Upper lobe of right lung (tissue), 1 donor: ENCODE results near the gene RNF152. TPM values are rescaled to one million over a fixed set of nuclear protein-coding genes. Genes with fewer than 3 reads are reported as not detected.

Source experiments
- ATAC-seq: fragments of 200-7000 bp; cut with Tn5 transposase; one replicate; pipeline ENCODE4 v1.9.1; 2020; ENCODE audit warnings: mild to moderate bottlenecking, moderate library complexity
- DNase-seq: peaks from one replicate; pipeline ENCODE4 v3.0.0-alpha.2; 2020
- H3K27ac ChIP-seq: fragments of 200-600 bp; one replicate; pipeline ENCODE4 v1.8.0; 2022
- H3K27me3 ChIP-seq: fragments of 200-600 bp; one replicate; pipeline ENCODE4 v1.8.0; 2022; ENCODE audit warnings: mild to moderate bottlenecking
- H3K36me3 ChIP-seq: fragments of 200-600 bp; one replicate; pipeline ENCODE4 v1.8.0; 2022
- H3K4me1 ChIP-seq: fragments of 200-600 bp; one replicate; pipeline ENCODE4 v1.8.0; 2022
- H3K4me3 ChIP-seq: fragments of 200-600 bp; one replicate; pipeline ENCODE4 v1.8.0; 2022; ENCODE audit warnings: mild to moderate bottlenecking
- H3K9me3 ChIP-seq: fragments of 200-600 bp; one replicate; pipeline ENCODE4 v1.8.0; 2022
- intact Hi-C: fragments of 100-400 bp; cut with DNase I; formaldehyde crosslinking; loops from one replicate; pipeline ENCODE4 v1.11.0; 2022
- total RNA-seq: library from RNA; stranded (reverse); fragmentation: NEBNext Ultra II Directional; extraction: Animal tissue kit (Norgen Biotek cat#: 25700); gene quantifications from one replicate; pipeline ENCODE4 v1.2.1, GENCODE V29; 2021
- TF ChIP-seq, protein P1 (sequence below): fragments of 200-600 bp; IDR thresholded peaks from one replicate; pipeline ENCODE4 v1.8.0; 2022; ENCODE audit warnings: antibody characterized with exemption
- donor health status: DM: no; HTN: yes; CAD: no; lungs with severe emphysema.

The RNF152 gene
- total RNA-seq, 1 donor from 2014 or later = 21.2 TPM

DNA sequence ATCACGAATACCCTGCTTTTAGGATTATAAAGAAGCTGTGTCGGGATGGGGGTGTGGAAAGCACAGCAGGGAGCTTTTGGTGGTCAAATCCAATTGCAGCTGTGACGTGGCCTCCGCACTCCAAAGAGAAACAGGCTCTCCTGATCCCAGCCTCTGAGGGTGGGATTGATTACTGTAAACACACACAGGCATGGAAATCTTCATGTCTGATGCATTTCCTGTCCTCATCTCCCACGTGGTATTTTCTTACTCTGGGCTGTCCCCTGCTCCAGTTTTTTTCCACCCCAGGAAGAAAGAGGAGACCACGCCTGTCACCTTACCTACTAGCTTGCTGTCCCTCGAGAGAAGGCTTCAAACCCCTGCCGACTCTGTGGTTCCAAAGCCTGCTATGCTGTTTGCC is 22.7 kb downstream of the RNF152 start:
- H3K36me3 ChIP-seq = no peaks in the 10 kb centered on the region
- no peak for DNase-seq

DNA sequence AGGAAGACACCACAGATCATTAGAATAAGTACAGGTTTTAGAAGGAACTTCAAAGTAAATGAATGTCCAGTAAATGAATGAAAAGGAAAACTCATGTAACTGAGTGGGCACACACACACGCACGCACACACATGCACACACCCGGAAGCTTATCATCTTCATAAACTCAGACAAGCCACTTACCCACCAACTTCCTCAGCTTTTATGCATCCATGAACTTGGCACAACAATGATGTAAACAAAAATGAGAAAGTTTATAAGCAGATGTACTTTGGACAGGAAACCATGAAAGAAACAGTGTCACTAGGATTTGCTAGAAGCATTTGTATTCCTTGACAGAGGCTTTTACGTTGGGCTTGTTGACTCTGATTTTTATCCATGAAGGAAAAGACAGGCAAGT is 23.2 kb downstream of the RNF152 start:
- TF ChIP-seq, protein P1, sequence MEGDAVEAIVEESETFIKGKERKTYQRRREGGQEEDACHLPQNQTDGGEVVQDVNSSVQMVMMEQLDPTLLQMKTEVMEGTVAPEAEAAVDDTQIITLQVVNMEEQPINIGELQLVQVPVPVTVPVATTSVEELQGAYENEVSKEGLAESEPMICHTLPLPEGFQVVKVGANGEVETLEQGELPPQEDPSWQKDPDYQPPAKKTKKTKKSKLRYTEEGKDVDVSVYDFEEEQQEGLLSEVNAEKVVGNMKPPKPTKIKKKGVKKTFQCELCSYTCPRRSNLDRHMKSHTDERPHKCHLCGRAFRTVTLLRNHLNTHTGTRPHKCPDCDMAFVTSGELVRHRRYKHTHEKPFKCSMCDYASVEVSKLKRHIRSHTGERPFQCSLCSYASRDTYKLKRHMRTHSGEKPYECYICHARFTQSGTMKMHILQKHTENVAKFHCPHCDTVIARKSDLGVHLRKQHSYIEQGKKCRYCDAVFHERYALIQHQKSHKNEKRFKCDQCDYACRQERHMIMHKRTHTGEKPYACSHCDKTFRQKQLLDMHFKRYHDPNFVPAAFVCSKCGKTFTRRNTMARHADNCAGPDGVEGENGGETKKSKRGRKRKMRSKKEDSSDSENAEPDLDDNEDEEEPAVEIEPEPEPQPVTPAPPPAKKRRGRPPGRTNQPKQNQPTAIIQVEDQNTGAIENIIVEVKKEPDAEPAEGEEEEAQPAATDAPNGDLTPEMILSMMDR = no peak
- ATAC-seq = no peak
- no peak for DNase-seq
- H3K36me3 ChIP-seq = no peaks in the 10 kb centered on the region
- H3K4me1 ChIP-seq = no peaks in the 10 kb centered on the region
- H3K27ac ChIP-seq = no peak overlapping the region
- intact Hi-C loops = no loop called here
- no peak overlapping the region for H3K4me3 ChIP-seq
- H3K9me3 ChIP-seq = no peaks in the 10 kb centered on the region
- H3K27me3 ChIP-seq = no peaks in the 10 kb centered on the region

More for the DNA sequence above, 22.7 kb downstream of the RNF152 start:
- intact Hi-C loops = no loop called here
- TF ChIP-seq, protein P1 = no peak
- Histone ChIP-seq H3K9me3 (no peaks in the 10 kb centered on the region), H3K4me3 (no peak overlapping the region), H3K27ac (no peak overlapping the region), H3K27me3 (no peaks in the 10 kb centered on the region), H3K4me1 (no peaks in the 10 kb centered on the region)
- peak; percentile 33 for ATAC-seq

DNA sequence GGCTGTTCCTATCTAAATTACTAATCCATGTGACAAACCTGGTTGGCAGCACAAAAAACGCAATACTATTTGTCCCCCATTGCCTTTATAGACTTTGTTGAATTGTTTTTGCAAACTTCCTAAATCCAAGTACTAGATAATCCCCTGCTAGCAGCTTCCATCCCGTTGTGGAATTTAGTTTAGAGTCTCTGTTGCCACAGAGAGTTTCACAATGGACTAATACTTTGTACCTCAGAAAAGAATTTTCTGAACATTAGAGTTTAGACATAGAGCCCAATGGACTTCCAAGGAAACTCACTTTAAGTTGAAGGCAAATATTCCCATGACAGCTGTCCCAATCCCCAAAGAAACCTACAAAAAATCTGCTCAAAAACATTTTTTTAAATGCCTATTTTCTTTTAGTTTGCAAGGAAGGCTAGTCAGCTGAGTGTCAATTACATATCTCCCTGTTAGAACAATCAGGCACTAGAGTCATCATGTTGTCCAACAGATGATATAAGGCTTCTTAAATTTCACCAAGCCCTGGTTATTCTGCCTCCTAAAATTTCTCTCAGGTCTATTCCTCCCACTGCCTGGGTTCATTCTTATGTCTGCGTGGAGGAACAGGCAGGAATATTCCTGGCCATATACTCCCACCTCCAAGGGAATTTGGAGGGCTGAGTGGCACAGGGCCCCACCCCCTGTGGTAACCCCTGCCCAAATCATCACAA is 27.2 kb downstream of the RNF152 start:
- no peaks in the 10 kb centered on the region for H3K9me3 ChIP-seq
- no peak for ATAC-seq
- no peak overlapping the region for H3K4me3 ChIP-seq
- no peak for DNase-seq
- TF ChIP-seq, protein P1 = no peak
- H3K4me1 ChIP-seq = no peaks in the 10 kb centered on the region
- no peaks in the 10 kb centered on the region for H3K27me3 ChIP-seq
- peak overlapping the region; percentile 17 for H3K27ac ChIP-seq
- intact Hi-C loops = no loop called here
- no peaks in the 10 kb centered on the region for H3K36me3 ChIP-seq

DNA sequence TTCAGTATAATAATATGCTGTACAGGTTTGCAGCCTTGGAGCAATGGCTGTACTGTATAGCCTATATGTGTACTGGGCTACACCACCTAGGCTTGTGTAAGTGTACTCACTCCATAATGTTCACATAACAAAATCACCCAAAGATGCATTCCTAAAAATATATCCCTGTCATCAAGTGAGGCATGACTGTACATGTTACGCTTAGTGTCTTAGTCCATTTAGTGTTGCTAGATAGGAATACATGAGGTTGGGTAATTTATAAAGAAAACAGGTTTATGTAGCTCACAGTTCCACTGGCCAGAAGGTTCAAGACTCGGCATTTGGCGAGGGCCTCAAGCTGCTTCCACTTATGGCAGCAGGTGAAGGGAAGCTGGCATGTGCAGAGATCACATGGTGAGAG is 31.4 kb downstream of the RNF152 start:
- Histone ChIP-seq H3K27me3 (no peaks in the 10 kb centered on the region), H3K9me3 (no peaks in the 10 kb centered on the region), H3K4me3 (no peak overlapping the region), H3K27ac (no peak overlapping the region), H3K36me3 (no peaks in the 10 kb centered on the region), H3K4me1 (no peaks in the 10 kb centered on the region)
- ATAC-seq (no peak), DNase-seq (no peak)
- intact Hi-C loops = no loop called here
- TF ChIP-seq, protein P1 = no peak

DNA sequence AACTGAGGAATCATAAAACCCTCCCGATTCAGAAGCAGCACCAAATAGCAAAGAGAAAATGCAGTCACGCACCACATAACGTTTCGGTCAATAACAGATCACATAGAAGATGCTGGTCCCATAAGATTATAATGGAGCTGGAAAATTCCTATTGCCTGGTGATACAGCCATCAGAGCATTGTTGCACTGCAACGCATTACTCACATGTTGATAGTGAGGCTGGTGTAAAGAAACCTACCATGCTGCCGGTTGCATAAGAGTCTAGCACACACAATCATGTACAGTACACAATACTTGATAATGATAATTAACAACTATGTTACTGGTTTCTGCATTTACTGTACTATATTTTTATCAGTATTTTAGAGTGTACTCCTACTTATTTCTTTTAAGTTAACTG is 32.5 kb downstream of the RNF152 start:
- H3K4me3 ChIP-seq = no peak overlapping the region
- H3K36me3 ChIP-seq = no peaks in the 10 kb centered on the region
- TF ChIP-seq, protein P1 = no peak
- no peak for ATAC-seq
- intact Hi-C loops = no loop called here
- H3K27me3 ChIP-seq = no peaks in the 10 kb centered on the region
- H3K27ac ChIP-seq = no peak overlapping the region
- no peak for DNase-seq
- H3K9me3 ChIP-seq = no peaks in the 10 kb centered on the region
- H3K4me1 ChIP-seq = no peaks in the 10 kb centered on the region

DNA sequence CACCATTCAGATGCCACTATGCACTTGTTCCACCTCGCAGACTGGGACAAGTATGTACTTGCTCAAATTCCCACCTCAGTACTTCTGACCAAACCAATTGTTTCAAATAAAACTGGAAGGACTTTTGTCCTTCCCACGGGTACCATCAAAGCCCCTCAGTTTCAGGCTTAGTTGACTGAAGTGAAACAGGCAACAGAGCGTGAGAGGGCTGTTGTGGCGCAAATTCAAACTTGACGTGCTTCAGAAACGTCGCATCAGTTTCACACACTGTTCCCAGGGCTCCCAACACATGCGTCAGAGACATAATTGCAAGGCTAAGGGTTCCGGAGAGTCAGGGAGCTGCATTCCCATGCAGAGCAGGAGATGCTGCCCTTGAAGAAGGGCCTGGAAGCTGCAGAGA is 33.7 kb downstream of the RNF152 start:
- Histone ChIP-seq H3K4me1 (peaks cover 6% of the 10 kb centered on the region), H3K36me3 (no peaks in the 10 kb centered on the region), H3K27ac (no peak overlapping the region), H3K9me3 (no peaks in the 10 kb centered on the region), H3K27me3 (no peaks in the 10 kb centered on the region), H3K4me3 (no peak overlapping the region)
- TF ChIP-seq, protein P1 = no peak
- ATAC-seq (no peak), DNase-seq (no peak)
- intact Hi-C loops = no loop called here
